IPS-20b (cell line): Measurements from ENCODE around the gene CREB3L2.
"Not testable (repeated sequence)": the region's sequence is repeated elsewhere in the genome, so short reads cannot be mapped to it uniquely, and the experiment has no call there.

Experiments
- H3K27ac ChIP-seq: one replicate; pipeline ENCODE4 v1.5.1; 2013; ENCODE audit warnings: low read length
- H3K27me3 ChIP-seq: 2 replicates; pipeline ENCODE4 v1.6.1; 2013; ENCODE audit warnings: mild to moderate bottlenecking, low read length, inconsistent platforms; ENCODE audit not compliant: insufficient read depth
- H3K36me3 ChIP-seq: 2 replicates; pipeline ENCODE4 v1.6.1; 2013; ENCODE audit warnings: low read depth, mild to moderate bottlenecking, inconsistent platforms, low read length, moderate library complexity; ENCODE audit not compliant: insufficient read depth
- H3K4me1 ChIP-seq: 2 replicates; pipeline ENCODE4 v1.6.1; 2013; ENCODE audit warnings: mild to moderate bottlenecking, control low read depth, inconsistent platforms, low read length, moderate library complexity; ENCODE audit not compliant: insufficient read depth
- H3K4me3 ChIP-seq: 2 replicates; pipeline ENCODE4 v1.5.1; 2013; ENCODE audit warnings: mild to moderate bottlenecking, low read length, inconsistent platforms
- H3K9ac ChIP-seq: 2 replicates; pipeline ENCODE4 v1.6.1; 2013; ENCODE audit warnings: low read depth, mild to moderate bottlenecking, inconsistent platforms, low read length, moderate library complexity
- H3K9me3 ChIP-seq: 2 replicates; pipeline ENCODE4 v1.6.1; 2013; ENCODE audit warnings: mild to moderate bottlenecking, low read depth, low read length, inconsistent platforms; ENCODE audit not compliant: insufficient read depth

Gene CREB3L2

DNA sequence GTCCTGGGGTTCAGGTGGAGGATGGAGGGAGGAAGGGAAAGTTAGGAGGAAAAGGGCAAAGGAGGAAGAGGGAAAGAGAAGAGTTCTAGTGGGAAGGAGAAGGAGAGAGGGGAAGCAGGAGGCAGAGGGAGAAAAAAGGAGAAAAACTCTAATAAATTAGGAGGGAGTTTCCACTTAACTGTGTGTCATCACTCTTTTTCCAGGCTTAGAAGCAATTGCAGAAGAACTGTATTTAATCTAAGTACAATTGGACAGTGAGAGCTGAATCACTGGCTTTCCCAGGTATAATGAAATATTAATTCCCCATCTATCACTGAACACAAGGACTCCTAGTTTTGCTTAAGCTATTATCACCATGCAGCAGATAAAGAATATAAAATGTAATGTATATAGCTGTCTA is 76.8 kb downstream of the CREB3L2 start:
- peaks cover 9% of the 10 kb centered on the region; the same call in 1 of the 2 replicates for H3K4me1 ChIP-seq
- H3K27me3 ChIP-seq: no peaks in the 10 kb centered on the region
- H3K4me3 ChIP-seq: no peak overlapping the region
- no peak overlapping the region for H3K27ac ChIP-seq
- H3K9me3 ChIP-seq: no peaks in the 10 kb centered on the region; the same call in 1 of the 2 replicates
- H3K36me3 ChIP-seq: peaks cover 21% of the 10 kb centered on the region
- no peak overlapping the region for H3K9ac ChIP-seq

DNA sequence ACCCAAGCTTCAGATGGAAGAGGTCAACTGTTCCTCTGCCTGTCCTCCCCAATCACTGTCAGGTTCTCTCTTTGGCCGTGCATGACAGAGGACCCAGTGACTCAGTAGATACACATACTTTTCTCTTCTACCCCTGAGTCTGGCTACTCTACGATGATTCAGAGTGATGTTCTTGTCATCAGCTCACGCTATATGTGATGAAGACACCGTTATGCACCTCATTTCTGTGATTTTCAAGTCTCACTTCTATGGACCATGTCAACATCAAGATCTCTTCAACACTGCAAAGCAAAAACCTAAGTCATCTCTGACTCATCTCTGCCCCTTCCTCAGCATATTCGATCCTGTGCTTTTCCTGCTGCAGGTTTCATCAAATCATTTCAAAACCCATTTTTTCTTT is 78.5 kb downstream of the CREB3L2 start:
- no peaks in the 10 kb centered on the region; the same call in 1 of the 2 replicates for H3K9me3 ChIP-seq
- H3K27me3 ChIP-seq: no peaks in the 10 kb centered on the region
- H3K27ac ChIP-seq: no peak overlapping the region
- peaks cover 10% of the 10 kb centered on the region; the same call in 1 of the 2 replicates for H3K4me1 ChIP-seq
- H3K9ac ChIP-seq: no peak overlapping the region
- peaks cover 21% of the 10 kb centered on the region for H3K36me3 ChIP-seq
- H3K4me3 ChIP-seq: no peak overlapping the region

DNA sequence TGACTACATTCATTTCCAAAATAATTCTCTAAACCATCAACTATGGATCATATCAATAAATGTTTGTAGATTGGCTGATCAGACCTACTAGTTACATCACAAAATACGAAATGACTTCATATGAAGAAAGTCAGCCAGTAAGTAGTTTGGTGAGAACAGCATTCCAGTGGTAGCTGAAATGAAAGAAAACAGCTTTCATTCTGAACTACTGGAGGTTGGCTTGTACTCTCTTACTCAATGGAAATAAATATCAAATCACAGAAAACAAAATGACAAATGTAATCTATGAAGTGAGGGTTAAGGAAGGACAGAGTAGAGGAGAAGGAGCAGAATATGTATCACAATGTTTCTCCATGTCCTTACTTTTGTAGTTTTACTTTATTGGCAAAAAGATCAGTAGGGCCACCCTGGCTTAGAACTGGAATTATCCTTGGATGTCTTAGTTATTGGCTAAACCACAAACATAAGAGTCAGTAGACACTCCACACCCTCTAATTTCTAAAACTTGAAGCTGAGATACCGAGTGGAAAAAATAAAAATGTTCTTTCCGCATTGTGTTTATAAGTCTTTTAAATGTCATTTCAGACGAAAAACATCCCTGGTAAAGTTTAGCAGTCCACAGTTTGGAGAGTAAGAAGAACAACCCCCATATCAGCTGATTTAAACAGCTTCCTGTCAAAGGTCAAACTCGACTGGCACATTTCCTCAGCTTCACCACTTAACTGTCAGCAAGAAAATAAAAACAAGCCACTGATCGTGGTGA is 81.1 kb downstream of the CREB3L2 start:
- no peak overlapping the region for H3K9ac ChIP-seq

DNA sequence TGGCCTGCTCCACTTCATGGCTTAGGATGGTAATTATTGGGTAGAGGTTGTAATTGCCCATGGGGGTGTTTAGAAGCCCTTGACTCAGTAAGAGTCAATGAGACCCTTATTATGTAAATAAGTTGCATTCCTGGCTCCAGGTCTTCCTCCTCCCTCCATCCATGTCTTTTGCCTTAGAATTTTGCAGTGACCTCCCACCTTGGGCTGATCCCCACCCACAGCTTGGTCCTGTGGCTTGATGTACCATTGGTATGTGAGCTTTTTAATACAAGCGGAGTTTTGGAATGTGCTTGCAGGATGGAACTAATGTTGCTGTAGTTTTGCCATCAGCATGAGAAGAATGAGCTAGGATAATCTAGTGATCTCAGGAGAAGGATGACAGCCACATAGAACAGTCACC is 81.9 kb downstream of the CREB3L2 start:
- H3K4me3 ChIP-seq: 0 out of 2 replicates have a peak overlapping the region, but pooled peaks have one; percentile 1
- H3K4me1 ChIP-seq: peaks cover 16% of the 10 kb centered on the region; the same call in 1 of the 2 replicates
- H3K9me3 ChIP-seq: no peaks in the 10 kb centered on the region; the same call in 1 of the 2 replicates
- peak overlapping the region; percentile 6 for H3K27ac ChIP-seq
- H3K36me3 ChIP-seq: peaks cover 16% of the 10 kb centered on the region
- H3K27me3 ChIP-seq: no peaks in the 10 kb centered on the region
- no peak overlapping the region for H3K9ac ChIP-seq

More for the DNA sequence above, 81.1 kb downstream of the CREB3L2 start:
- H3K9me3 ChIP-seq: no peaks in the 10 kb centered on the region; the same call in 1 of the 2 replicates
- H3K27ac ChIP-seq: no peak overlapping the region
- H3K4me1 ChIP-seq: peaks cover 16% of the 10 kb centered on the region; the same call in 1 of the 2 replicates
- peaks cover 8% of the 10 kb centered on the region for H3K36me3 ChIP-seq
- 0 out of 2 replicates have a peak overlapping the region, but pooled peaks have one; percentile 1 for H3K4me3 ChIP-seq
- H3K27me3 ChIP-seq: no peaks in the 10 kb centered on the region

DNA sequence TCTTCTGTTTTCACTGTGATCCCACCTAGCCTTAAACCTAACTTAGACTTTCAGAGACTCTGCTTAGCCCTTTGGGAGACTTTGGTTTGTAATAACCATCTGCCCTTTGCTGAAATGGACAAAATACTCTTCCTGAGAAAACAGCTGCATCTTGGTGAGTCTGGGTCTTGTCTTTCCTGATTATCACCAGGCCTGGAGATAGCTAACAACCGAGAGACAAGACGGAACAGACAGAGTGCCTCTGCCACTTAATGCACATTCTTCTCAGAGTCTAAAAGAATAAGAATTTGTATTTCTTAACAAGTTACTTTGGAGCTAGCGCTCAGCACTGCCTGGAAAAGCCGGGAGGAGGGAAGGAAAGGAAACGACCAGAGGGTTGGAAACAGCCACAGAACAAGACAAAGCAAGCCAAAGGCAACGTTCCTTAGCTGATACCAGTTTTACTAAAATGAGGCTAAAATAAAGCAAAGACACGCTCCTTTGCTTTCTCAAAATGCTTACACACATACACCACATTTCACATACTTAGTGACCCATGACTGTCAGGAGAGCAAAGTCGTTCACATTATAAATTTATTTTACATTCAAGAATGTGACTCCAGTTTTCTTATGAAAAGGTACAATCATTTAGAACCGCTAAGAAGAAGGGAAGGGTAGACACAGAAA is 84.8 kb downstream of the CREB3L2 start:
- peaks cover 16% of the 10 kb centered on the region; the same call in 1 of the 2 replicates for H3K4me1 ChIP-seq
- H3K27me3 ChIP-seq: no peaks in the 10 kb centered on the region
- H3K4me3 ChIP-seq: no peak overlapping the region
- no peak overlapping the region for H3K27ac ChIP-seq
- H3K9me3 ChIP-seq: no peaks in the 10 kb centered on the region; the same call in 1 of the 2 replicates
- peaks cover 34% of the 10 kb centered on the region for H3K36me3 ChIP-seq
- no peak overlapping the region for H3K9ac ChIP-seq

DNA sequence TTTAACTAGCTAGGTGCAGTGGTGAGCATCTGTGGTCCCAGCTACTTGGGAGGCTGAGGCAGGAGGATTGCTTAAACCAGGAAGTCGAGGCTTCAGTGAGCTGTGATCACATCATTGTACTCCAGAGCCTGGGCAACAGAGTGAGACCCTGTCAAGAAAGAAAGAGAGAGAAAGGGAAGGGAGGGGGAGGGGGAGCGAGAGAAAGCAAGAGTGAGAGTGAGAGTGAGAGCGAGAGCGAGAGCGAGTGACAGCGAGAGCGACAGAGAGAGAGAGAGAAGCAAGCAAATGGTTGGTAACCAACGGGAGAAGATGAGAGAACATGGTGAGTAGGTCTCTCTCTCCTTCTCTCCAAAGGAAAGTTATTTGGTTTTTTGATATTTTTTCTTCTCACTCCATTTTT is 85.3 kb downstream of the CREB3L2 start:
- Histone ChIP-seq H3K27me3 (no peaks in the 10 kb centered on the region), H3K4me3 (no peak overlapping the region), H3K36me3 (peaks cover 39% of the 10 kb centered on the region), H3K9me3 (no peaks in the 10 kb centered on the region), H3K4me1 (peaks cover 16% of the 10 kb centered on the region; the same call in 1 of the 2 replicates), H3K27ac (no peak overlapping the region), H3K9ac (no peak overlapping the region)

DNA sequence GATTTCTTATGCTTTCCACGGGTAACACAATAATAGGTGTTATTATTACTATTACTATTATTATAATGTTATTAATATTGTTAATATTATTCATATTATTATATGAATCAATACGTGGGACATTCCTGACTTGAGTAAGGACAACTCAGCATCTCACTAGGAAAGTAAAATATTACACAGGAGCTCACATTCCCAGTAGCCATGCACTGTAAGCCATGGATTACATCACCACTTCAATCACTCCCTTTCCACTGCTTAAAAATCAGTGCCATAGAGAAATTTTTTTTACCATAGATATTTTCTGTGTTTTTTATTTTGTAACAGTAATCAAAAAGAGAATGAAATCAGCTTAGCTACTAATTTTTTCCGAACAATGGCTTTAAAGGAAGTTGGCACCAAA is 86.6 kb downstream of the CREB3L2 start:
- Histone ChIP-seq H3K9me3 (no peaks in the 10 kb centered on the region), H3K27me3 (no peaks in the 10 kb centered on the region), H3K36me3 (peaks cover 52% of the 10 kb centered on the region), H3K27ac (no peak overlapping the region), H3K9ac (no peak overlapping the region), H3K4me1 (peaks cover 9% of the 10 kb centered on the region; the same call in 1 of the 2 replicates), H3K4me3 (no peak overlapping the region)

DNA sequence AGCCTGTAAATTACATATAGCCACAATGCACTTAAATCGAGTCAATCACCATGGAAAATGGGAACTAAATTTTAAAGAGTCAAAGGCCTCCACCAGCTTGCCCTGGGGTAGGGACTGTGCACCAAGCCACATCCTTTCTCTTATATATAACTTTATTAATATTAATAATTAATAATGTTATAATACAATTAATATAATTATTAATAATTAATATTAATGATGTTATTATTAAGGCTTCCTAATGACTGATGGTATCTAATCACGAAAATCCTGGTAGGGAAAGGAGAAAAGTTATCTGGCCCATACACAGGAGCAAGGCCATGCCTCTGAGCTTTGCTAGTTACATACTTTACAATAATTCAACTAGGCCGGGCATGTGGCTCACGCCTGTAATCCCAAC is 87.9 kb downstream of the CREB3L2 start:
- no peak overlapping the region for H3K4me3 ChIP-seq
- H3K36me3 ChIP-seq: peaks cover 64% of the 10 kb centered on the region
- H3K9ac ChIP-seq: no peak overlapping the region
- H3K4me1 ChIP-seq: 0 out of 2 replicates have a peak, but pooled peaks cover 6% of the 10 kb centered on the region
- H3K9me3 ChIP-seq: no peaks in the 10 kb centered on the region
- H3K27me3 ChIP-seq: no peaks in the 10 kb centered on the region
- H3K27ac ChIP-seq: no peak overlapping the region

DNA sequence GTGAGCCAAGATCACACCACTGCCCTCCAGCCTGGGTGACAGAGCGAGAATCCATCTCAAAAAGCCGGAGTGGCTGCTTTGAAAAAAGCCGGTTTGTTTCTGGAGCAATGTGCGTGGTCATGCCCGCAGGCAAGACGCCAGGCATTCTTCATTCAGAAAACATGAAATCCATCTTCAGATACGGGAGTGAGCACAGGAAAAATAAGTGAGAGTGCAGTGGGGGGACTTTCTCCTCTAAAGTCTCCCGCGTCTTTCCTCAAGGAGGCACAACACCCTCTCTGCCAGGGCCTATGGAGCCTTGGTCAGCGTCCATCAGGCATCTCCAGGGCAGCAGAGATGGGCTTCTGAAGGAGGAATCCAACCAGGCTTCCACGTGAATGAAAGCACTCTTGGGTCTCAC is 92.8 kb downstream of the CREB3L2 start:
- Histone ChIP-seq H3K36me3 (peaks cover 80% of the 10 kb centered on the region), H3K27me3 (no peaks in the 10 kb centered on the region), H3K4me3 (no peak overlapping the region)

DNA sequence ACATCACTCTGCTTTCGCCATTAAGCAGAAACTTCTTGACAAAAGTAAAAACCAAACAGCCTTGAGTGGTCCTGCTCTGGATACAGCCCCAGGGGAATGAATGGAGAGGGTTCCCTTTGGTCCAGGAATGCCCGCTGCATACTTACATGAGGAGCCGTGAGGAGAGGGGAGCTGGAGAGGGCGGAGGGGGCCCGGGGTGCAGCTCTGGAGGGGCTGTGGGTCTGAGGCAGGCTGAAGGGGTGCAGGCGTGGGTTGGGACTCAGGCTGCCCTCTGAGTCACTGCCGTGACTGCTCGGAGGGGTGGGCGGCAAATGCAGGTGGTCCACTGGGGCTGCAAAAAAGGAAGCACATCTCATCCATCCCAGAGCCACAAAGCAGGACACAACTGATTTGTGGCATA is 93.8 kb downstream of the CREB3L2 start:
- Histone ChIP-seq H3K4me3 (no peak overlapping the region), H3K27ac (no peak overlapping the region), H3K9ac (no peak overlapping the region), H3K36me3 (peaks cover 78% of the 10 kb centered on the region), H3K4me1 (no peaks in the 10 kb centered on the region), H3K9me3 (peaks cover 5% of the 10 kb centered on the region; the same call in 1 of the 2 replicates), H3K27me3 (no peaks in the 10 kb centered on the region)

More for the DNA sequence above, 92.8 kb downstream of the CREB3L2 start:
- Histone ChIP-seq H3K4me1 (no peaks in the 10 kb centered on the region), H3K27ac (no peak overlapping the region), H3K9ac (no peak overlapping the region), H3K9me3 (peaks cover 5% of the 10 kb centered on the region; the same call in 1 of the 2 replicates)

DNA sequence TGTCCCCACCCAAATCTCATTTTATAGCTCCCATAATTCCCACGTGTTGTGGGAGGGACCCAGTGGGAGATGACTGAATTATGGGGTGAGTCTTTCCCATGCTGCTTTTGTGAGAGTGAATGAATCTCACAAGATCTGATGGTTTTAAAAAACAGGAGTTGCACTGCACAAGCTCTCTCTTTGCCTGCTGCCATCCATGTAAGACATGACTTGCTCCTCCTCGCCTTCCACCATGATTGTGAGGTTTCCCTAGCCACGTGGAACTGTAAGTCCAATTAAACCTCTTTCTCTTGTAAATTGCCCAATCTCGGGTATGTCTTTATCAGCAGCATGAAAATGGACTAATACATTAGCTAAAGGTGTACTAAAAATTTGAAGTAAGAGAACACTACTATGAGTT is 95.2 kb downstream of the CREB3L2 start:
- not testable (repeated sequence) for H3K4me1 ChIP-seq, H3K27me3 ChIP-seq, H3K27ac ChIP-seq, H3K9me3 ChIP-seq, H3K9ac ChIP-seq, H3K4me3 ChIP-seq
- H3K36me3 ChIP-seq: peaks cover 70% of the 10 kb centered on the region
